K562 (cell line): Measurements from ENCODE around the gene USP17L20. TPM values are rescaled to one million over a fixed set of nuclear protein-coding genes. Genes with fewer than 3 reads are reported as not detected.
"Not testable (repeated sequence)": the region's sequence is repeated elsewhere in the genome, so short reads cannot be mapped to it uniquely, and the experiment has no call there.

Experiments
- ATAC-seq: fragments of 200-7000 bp; cut with Tn5 transposase; 3 replicates; pipeline ENCODE4 v1.9.1; 2020; ENCODE audit warnings: moderate library complexity
- BruUV-seq: library from RNA; stranded (reverse); fragments of 400-500 nt; replicated peaks from 2 replicates; lab custom pipeline; 2021; lab: Mats Ljungman, UMichigan
- CTCF ChIA-PET: fragments of 300-600 bp; formaldehyde crosslinking; extraction: SDS; loops from one replicate; lab custom pipeline; 2021; ENCODE audit warnings: low intra/inter-chr PET ratio; lab: Yijun Ruan, JAX
- POLR2A ChIA-PET: fragments of 300-600, 350-650 bp; sonication (Branson Sonifier 250); formaldehyde crosslinking; extraction: SDS; loops from one replicate; lab custom pipeline; 2021; ENCODE audit warnings: antibody characterized with exemption, inconsistent platforms; lab: Yijun Ruan, JAX
- DNase-seq, 4 experiments: peaks; one replicate each; pipeline versions ENCODE4 v3.0.0 to v3.0.0-alpha.2; 2011 to 2018; ENCODE audit warnings: low spot score in 3 of 4, mixed read lengths in 3 of 4; ENCODE audit errors: extremely low read depth in 1 of 4
- FAIRE-seq: peaks from 2 replicates; lab custom pipeline; 2011; peaks lifted over from hg19 to GRCh38; lab: Jason Lieb, UNC
- H2AFZ ChIP-seq: 2 replicates; pipeline ENCODE4 v1.6.0; 2011; ENCODE audit warnings: low read depth, low read length, control low read depth, inconsistent platforms
- H3K27ac ChIP-seq: fragments of 200-600 bp; 3 replicates; pipeline ENCODE4 v1.8.0; 2011; ENCODE audit warnings: low read depth, mild to moderate bottlenecking, control low read depth, inconsistent platforms, low read length, moderate library complexity, mixed read lengths; ENCODE audit errors: extremely low read depth
- H3K27me3 ChIP-seq, 2 experiments: fragments of 300-600 bp in 1 of 2; 2 replicates in 1 of 2; 3 replicates in 1 of 2; pipeline versions ENCODE4 v1.6.0 to v1.8.0; 2011; ENCODE audit warnings: inconsistent platforms in 2 of 2, low read length in 2 of 2, mild to moderate bottlenecking in 1 of 2, mixed read lengths in 1 of 2, moderate library complexity in 1 of 2; ENCODE audit not compliant: control insufficient read depth in 2 of 2, insufficient read depth in 2 of 2
- H3K36me3 ChIP-seq: fragments of 300-600 bp; 3 replicates; pipeline ENCODE4 v1.8.0; 2011; ENCODE audit warnings: mild to moderate bottlenecking, low read length, inconsistent platforms; ENCODE audit not compliant: control insufficient read depth, insufficient read depth
- H3K4me1 ChIP-seq, 2 experiments: fragments of 200-600 bp in 1 of 2; replicated peaks in 1 of 2; 2 replicates in 1 of 2; 3 replicates in 1 of 2; pipeline versions ENCODE4 v1.5.1 to v1.8.0; 2011; ENCODE audit warnings: inconsistent platforms in 2 of 2, low read length in 2 of 2, mild to moderate bottlenecking in 1 of 2, mixed read lengths in 1 of 2, moderate library complexity in 1 of 2; ENCODE audit not compliant: control insufficient read depth in 2 of 2, insufficient read depth in 2 of 2
- H3K4me2 ChIP-seq: 2 replicates; pipeline ENCODE4 v1.6.1; 2011; ENCODE audit warnings: low read length, control low read depth, inconsistent platforms, mixed read lengths; ENCODE audit not compliant: insufficient read depth
- H3K4me3 ChIP-seq: fragments of 200-600 bp; sonication (generic), shearing (Covaris generic); 2 replicates; pipeline ENCODE4 v1.5.1; 2016; ENCODE audit warnings: control low read depth, inconsistent platforms
- H3K79me2 ChIP-seq: fragments of 200-600 bp; 3 replicates; pipeline ENCODE4 v1.8.0; 2011; ENCODE audit warnings: low read length, inconsistent platforms; ENCODE audit not compliant: control insufficient read depth, insufficient read depth
- H3K9ac ChIP-seq, 2 experiments: 2 replicates each; pipeline versions ENCODE4 v1.6.0 to v1.6.1; 2011; ENCODE audit warnings: low read depth in 2 of 2, low read length in 2 of 2, control low read depth in 1 of 2, inconsistent platforms in 1 of 2, mild to moderate bottlenecking in 1 of 2, mixed read lengths in 1 of 2; ENCODE audit not compliant: insufficient read depth in 1 of 2
- H3K9me1 ChIP-seq: one replicate; pipeline ENCODE4 v1.6.0; 2011; ENCODE audit warnings: inconsistent platforms, mild to moderate bottlenecking, low read length, moderate library complexity; ENCODE audit not compliant: control insufficient read depth, insufficient read depth
- H3K9me3 ChIP-seq: replicated peaks from 2 replicates; pipeline ENCODE4 v1.5.1; 2011; ENCODE audit warnings: low read depth, low read length, inconsistent platforms; ENCODE audit not compliant: control insufficient read depth, insufficient read depth
- H4K20me1 ChIP-seq: replicated peaks from 2 replicates; pipeline ENCODE4 v1.6.1; 2011; ENCODE audit warnings: low read length, inconsistent platforms, mixed read lengths; ENCODE audit not compliant: control insufficient read depth, insufficient read depth
- WGBS: fragments of 100-300 bp; shearing (Covaris generic); methylation state at CpG from one replicate; pipeline ENCODE4 v1.1.6; 2016; ENCODE audit warnings: low coverage, mixed read lengths; ENCODE audit not compliant: insufficient coverage; ENCODE audit errors: missing lambda C conversion rate; 5-methylcytosine and 5-hydroxymethylcytosine counted together
- in situ Hi-C: fragments of 300-500 bp; cut with MboI; formaldehyde crosslinking; loops from 4 replicates; pipeline ENCODE4 v1.15.0; 2018; ENCODE audit warnings: inconsistent platforms, mixed read lengths
- intact Hi-C: fragments of 100-400 bp; cut with micrococcal nuclease; formaldehyde crosslinking; loops from 2 replicates; pipeline ENCODE4 v1.14.2; 2022
- polyA plus RNA-seq, 8 experiments: library from polyadenylated mRNA; depleted of rRNA in 4 of 8; stranded (reverse) in 5 of 8; unstranded in 3 of 8; fragments of >200 nt; fragmentation: Nextera tagmentation in 2 of 8; fragmentation: Illumina TruSeq in 1 of 8; extraction: Ambion mirVana in 2 of 8; extraction: Trizol in 1 of 8; gene quantifications; 2 replicates each; pipeline versions ENCODE4 v1.2.1 to v1.2.3, GENCODE V29; 2011 to 2014; ENCODE audit warnings: inconsistent platforms in 1 of 8, missing spikeins in 1 of 8
- total RNA-seq, 7 experiments: library from RNA; depleted of rRNA in 6 of 7; stranded (reverse); fragments of >200 nt in 6 of 7; fragmentation: Illumina TruSeq in 2 of 7; extraction: Trizol in 2 of 7; gene quantifications; 2 replicates each; pipeline versions ENCODE4 v1.2.1 to v1.2.3, GENCODE V29; 2011 to 2021; ENCODE audit warnings: low replicate concordance in 1 of 7

USP17L20 gene
- total and polyA plus RNA-seq, 9 of the 15 experiments (the other 6 are each of a cell fraction or from before 2014, with no cell fraction given), result not detected

DNA sequence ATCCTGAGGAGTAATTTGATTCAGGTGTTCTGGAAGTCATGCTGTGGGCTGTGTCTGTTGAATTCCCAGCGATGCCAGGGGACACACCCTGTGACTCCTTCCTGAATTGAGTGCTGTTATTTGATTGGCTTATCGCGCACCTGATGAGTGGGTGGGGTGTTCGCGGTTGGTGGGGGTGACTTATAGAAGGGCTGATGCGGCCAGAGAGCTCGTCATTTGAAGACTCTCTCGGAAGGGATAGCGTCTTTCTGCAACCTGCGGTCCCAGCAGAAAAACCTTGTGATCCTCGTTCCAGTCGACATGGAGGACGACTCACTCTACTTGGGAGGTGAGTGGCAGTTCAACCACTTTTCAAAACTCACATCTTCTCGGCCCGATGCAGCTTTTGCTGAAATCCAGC is 9.4 kb downstream of the USP17L20 start, which contains the start of gene USP17L22:
TSS of gene USP17L22 (plus strand) at position 301 of the 400 bp plus-strand sequence. CDS start at position 301, 0 bp downstream.
- H3K9ac ChIP-seq, ATAC-seq, H3K4me1 ChIP-seq, H3K9me1 ChIP-seq, FAIRE-seq, DNase-seq, H2AFZ ChIP-seq, POLR2A ChIA-PET, intact Hi-C loops, CTCF ChIA-PET, H4K20me1 ChIP-seq, BruUV-seq, H3K79me2 ChIP-seq, H3K27ac ChIP-seq, H3K9me3 ChIP-seq, H3K4me2 ChIP-seq, H3K27me3 ChIP-seq, H3K4me3 ChIP-seq, H3K36me3 ChIP-seq: not testable (repeated sequence)
- in situ Hi-C loops, result loop anchor here (25.0 kb wide), 1 partner anchor 280 kb away; no protein-coding TSS in a partner anchor
- no CpG with 5 or more reads among the region's 15 CpGs for WGBS

DNA sequence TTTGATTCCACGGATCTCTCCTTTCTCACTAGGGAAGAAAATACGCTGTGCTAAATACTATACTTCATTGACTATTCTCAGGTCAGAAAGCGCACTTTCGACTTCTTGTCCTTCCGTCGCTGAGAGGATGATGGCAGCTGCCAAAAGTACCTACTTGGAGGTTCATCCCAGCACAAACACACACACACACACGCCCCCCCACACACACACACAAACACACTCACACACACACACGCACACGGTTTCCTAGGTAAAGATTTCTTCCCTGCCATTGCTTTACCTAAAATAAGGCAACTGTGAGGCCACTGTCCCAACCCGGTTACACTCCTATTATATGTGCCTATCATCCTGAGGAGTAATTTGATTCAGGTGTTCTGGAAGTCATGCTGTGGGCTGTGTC is 13.8 kb downstream of the USP17L20 start:
- FAIRE-seq, H3K27me3 ChIP-seq, H3K4me3 ChIP-seq, H3K9me3 ChIP-seq, POLR2A ChIA-PET, DNase-seq, H3K27ac ChIP-seq, H3K36me3 ChIP-seq, H3K9me1 ChIP-seq, intact Hi-C loops, BruUV-seq, H4K20me1 ChIP-seq, H3K9ac ChIP-seq, H2AFZ ChIP-seq, H3K4me1 ChIP-seq, H3K4me2 ChIP-seq, ATAC-seq, CTCF ChIA-PET, H3K79me2 ChIP-seq: not testable (repeated sequence)
- WGBS, result 0% methylated on average over 5 of the region's 10 CpGs
- in situ Hi-C loops, result loop anchor here (25.0 kb wide), 1 partner anchor 284 kb away; no protein-coding TSS in a partner anchor

Other genes with a start within 250 kb of the USP17L20 start
Only the 7 nearest of the 20 such genes appear.
- gene USP17L13, start 33.2 kb upstream of the USP17L20 start, total RNA-seq (2014; rRNA removed), result not detected in 2 replicates
- gene USP17L13, start 33.2 kb upstream of the USP17L20 start, total RNA-seq (2014; rRNA removed; fragmentation: Illumina TruSeq; extraction: Trizol), result not detected in 2 replicates
- gene USP17L13, start 33.2 kb upstream of the USP17L20 start, total RNA-seq (2015; rRNA removed; fragmentation: Illumina TruSeq; extraction: Trizol), result not detected in 2 replicates
- gene USP17L13, start 33.2 kb upstream of the USP17L20 start, total RNA-seq (2021), result not detected in 2 replicates
- not detected in 2 replicates for gene USP17L13, start 33.2 kb upstream of the USP17L20 start, polyA plus RNA-seq (2011; rRNA removed)
- gene USP17L13, start 33.2 kb upstream of the USP17L20 start, polyA plus RNA-seq (2014; fragmentation: Illumina TruSeq; extraction: Trizol), result not detected in 2 replicates
- not detected for gene USP17L13, start 33.2 kb upstream of the USP17L20 start, polyA plus RNA-seq (2014; fragmentation: Nextera tagmentation; extraction: Ambion mirVana)
- not detected in 2 replicates for gene USP17L13, start 33.2 kb upstream of the USP17L20 start, polyA plus RNA-seq (2014; rRNA removed)
- not detected in 2 replicates for gene USP17L15, start 23.7 kb upstream of the USP17L20 start, total RNA-seq (2014; rRNA removed)
- gene USP17L15, start 23.7 kb upstream of the USP17L20 start, total RNA-seq (2014; rRNA removed; fragmentation: Illumina TruSeq; extraction: Trizol), result not detected in 2 replicates
- not detected in 2 replicates for gene USP17L15, start 23.7 kb upstream of the USP17L20 start, total RNA-seq (2015; rRNA removed; fragmentation: Illumina TruSeq; extraction: Trizol)
- not detected in 2 replicates for gene USP17L15, start 23.7 kb upstream of the USP17L20 start, total RNA-seq (2021)
- not detected in 2 replicates for gene USP17L15, start 23.7 kb upstream of the USP17L20 start, polyA plus RNA-seq (2011; rRNA removed)
- not detected in 2 replicates for gene USP17L15, start 23.7 kb upstream of the USP17L20 start, polyA plus RNA-seq (2014; fragmentation: Illumina TruSeq; extraction: Trizol)
- not detected for gene USP17L15, start 23.7 kb upstream of the USP17L20 start, polyA plus RNA-seq (2014; fragmentation: Nextera tagmentation; extraction: Ambion mirVana)
- gene USP17L15, start 23.7 kb upstream of the USP17L20 start, polyA plus RNA-seq (2014; rRNA removed), result not detected in 2 replicates
- not detected in 2 replicates for gene USP17L17, start 14.2 kb upstream of the USP17L20 start, total RNA-seq (2014; rRNA removed)
- gene USP17L17, start 14.2 kb upstream of the USP17L20 start, total RNA-seq (2014; rRNA removed; fragmentation: Illumina TruSeq; extraction: Trizol), result not detected in 2 replicates
- not detected in 2 replicates for gene USP17L17, start 14.2 kb upstream of the USP17L20 start, total RNA-seq (2015; rRNA removed; fragmentation: Illumina TruSeq; extraction: Trizol)
- gene USP17L17, start 14.2 kb upstream of the USP17L20 start, total RNA-seq (2021), result not detected in 2 replicates
- not detected in 2 replicates for gene USP17L17, start 14.2 kb upstream of the USP17L20 start, polyA plus RNA-seq (2011; rRNA removed)
- gene USP17L17, start 14.2 kb upstream of the USP17L20 start, polyA plus RNA-seq (2014; fragmentation: Illumina TruSeq; extraction: Trizol), result not detected in 2 replicates
- gene USP17L17, start 14.2 kb upstream of the USP17L20 start, polyA plus RNA-seq (2014; fragmentation: Nextera tagmentation; extraction: Ambion mirVana), result not detected
- gene USP17L17, start 14.2 kb upstream of the USP17L20 start, polyA plus RNA-seq (2014; rRNA removed), result not detected in 2 replicates
- not detected in 2 replicates for gene USP17L18, start 9.5 kb upstream of the USP17L20 start, total RNA-seq (2014; rRNA removed)
- gene USP17L18, start 9.5 kb upstream of the USP17L20 start, total RNA-seq (2014; rRNA removed; fragmentation: Illumina TruSeq; extraction: Trizol), result not detected in 2 replicates
- not detected in 2 replicates for gene USP17L18, start 9.5 kb upstream of the USP17L20 start, total RNA-seq (2015; rRNA removed; fragmentation: Illumina TruSeq; extraction: Trizol)
- gene USP17L18, start 9.5 kb upstream of the USP17L20 start, total RNA-seq (2021), result not detected in 2 replicates
- gene USP17L18, start 9.5 kb upstream of the USP17L20 start, polyA plus RNA-seq (2011; rRNA removed), result not detected in 2 replicates
- not detected in 2 replicates for gene USP17L18, start 9.5 kb upstream of the USP17L20 start, polyA plus RNA-seq (2014; fragmentation: Illumina TruSeq; extraction: Trizol)
- gene USP17L18, start 9.5 kb upstream of the USP17L20 start, polyA plus RNA-seq (2014; fragmentation: Nextera tagmentation; extraction: Ambion mirVana), result not detected
- gene USP17L18, start 9.5 kb upstream of the USP17L20 start, polyA plus RNA-seq (2014; rRNA removed), result not detected in 2 replicates
- gene USP17L19, start 4.7 kb upstream of the USP17L20 start, total RNA-seq (2014; rRNA removed), result not detected in 2 replicates
- gene USP17L19, start 4.7 kb upstream of the USP17L20 start, total RNA-seq (2014; rRNA removed; fragmentation: Illumina TruSeq; extraction: Trizol), result not detected in 2 replicates
- gene USP17L19, start 4.7 kb upstream of the USP17L20 start, total RNA-seq (2015; rRNA removed; fragmentation: Illumina TruSeq; extraction: Trizol), result not detected in 2 replicates
- not detected in 2 replicates for gene USP17L19, start 4.7 kb upstream of the USP17L20 start, total RNA-seq (2021)
- not detected in 2 replicates for gene USP17L19, start 4.7 kb upstream of the USP17L20 start, polyA plus RNA-seq (2011; rRNA removed)
- not detected in 2 replicates for gene USP17L19, start 4.7 kb upstream of the USP17L20 start, polyA plus RNA-seq (2014; fragmentation: Illumina TruSeq; extraction: Trizol)
- not detected for gene USP17L19, start 4.7 kb upstream of the USP17L20 start, polyA plus RNA-seq (2014; fragmentation: Nextera tagmentation; extraction: Ambion mirVana)
- gene USP17L19, start 4.7 kb upstream of the USP17L20 start, polyA plus RNA-seq (2014; rRNA removed), result not detected in 2 replicates
- not detected in 2 replicates for gene USP17L21, start 4.7 kb downstream of the USP17L20 start, total RNA-seq (2014; rRNA removed)
- not detected in 2 replicates for gene USP17L21, start 4.7 kb downstream of the USP17L20 start, total RNA-seq (2014; rRNA removed; fragmentation: Illumina TruSeq; extraction: Trizol)
- gene USP17L21, start 4.7 kb downstream of the USP17L20 start, total RNA-seq (2015; rRNA removed; fragmentation: Illumina TruSeq; extraction: Trizol), result not detected in 2 replicates
- not detected in 2 replicates for gene USP17L21, start 4.7 kb downstream of the USP17L20 start, total RNA-seq (2021)
- gene USP17L21, start 4.7 kb downstream of the USP17L20 start, polyA plus RNA-seq (2011; rRNA removed), result not detected in 2 replicates
- gene USP17L21, start 4.7 kb downstream of the USP17L20 start, polyA plus RNA-seq (2014; fragmentation: Illumina TruSeq; extraction: Trizol), result not detected in 2 replicates
- gene USP17L21, start 4.7 kb downstream of the USP17L20 start, polyA plus RNA-seq (2014; fragmentation: Nextera tagmentation; extraction: Ambion mirVana), result not detected
- not detected in 2 replicates for gene USP17L21, start 4.7 kb downstream of the USP17L20 start, polyA plus RNA-seq (2014; rRNA removed)
- not detected in 2 replicates for gene USP17L22, start 9.5 kb downstream of the USP17L20 start, total RNA-seq (2014; rRNA removed)
- not detected in 2 replicates for gene USP17L22, start 9.5 kb downstream of the USP17L20 start, total RNA-seq (2014; rRNA removed; fragmentation: Illumina TruSeq; extraction: Trizol)
- gene USP17L22, start 9.5 kb downstream of the USP17L20 start, total RNA-seq (2015; rRNA removed; fragmentation: Illumina TruSeq; extraction: Trizol), result not detected in 2 replicates
- not detected in 2 replicates for gene USP17L22, start 9.5 kb downstream of the USP17L20 start, total RNA-seq (2021)
- gene USP17L22, start 9.5 kb downstream of the USP17L20 start, polyA plus RNA-seq (2011; rRNA removed), result not detected in 2 replicates
- gene USP17L22, start 9.5 kb downstream of the USP17L20 start, polyA plus RNA-seq (2014; fragmentation: Illumina TruSeq; extraction: Trizol), result not detected in 2 replicates
- gene USP17L22, start 9.5 kb downstream of the USP17L20 start, polyA plus RNA-seq (2014; fragmentation: Nextera tagmentation; extraction: Ambion mirVana), result not detected
- not detected in 2 replicates for gene USP17L22, start 9.5 kb downstream of the USP17L20 start, polyA plus RNA-seq (2014; rRNA removed)